ENCODE results near the gene CWC25. TPM values are rescaled to one million over a fixed set of nuclear protein-coding genes. Genes with fewer than 3 reads are reported as not detected.

CWC25 gene
- total and polyA plus RNA-seq, 2 of the 13 experiments (the other 11 are each of a cell fraction or from before 2014, with no cell fraction given), result 15.6 to 22.7 TPM

DNA sequence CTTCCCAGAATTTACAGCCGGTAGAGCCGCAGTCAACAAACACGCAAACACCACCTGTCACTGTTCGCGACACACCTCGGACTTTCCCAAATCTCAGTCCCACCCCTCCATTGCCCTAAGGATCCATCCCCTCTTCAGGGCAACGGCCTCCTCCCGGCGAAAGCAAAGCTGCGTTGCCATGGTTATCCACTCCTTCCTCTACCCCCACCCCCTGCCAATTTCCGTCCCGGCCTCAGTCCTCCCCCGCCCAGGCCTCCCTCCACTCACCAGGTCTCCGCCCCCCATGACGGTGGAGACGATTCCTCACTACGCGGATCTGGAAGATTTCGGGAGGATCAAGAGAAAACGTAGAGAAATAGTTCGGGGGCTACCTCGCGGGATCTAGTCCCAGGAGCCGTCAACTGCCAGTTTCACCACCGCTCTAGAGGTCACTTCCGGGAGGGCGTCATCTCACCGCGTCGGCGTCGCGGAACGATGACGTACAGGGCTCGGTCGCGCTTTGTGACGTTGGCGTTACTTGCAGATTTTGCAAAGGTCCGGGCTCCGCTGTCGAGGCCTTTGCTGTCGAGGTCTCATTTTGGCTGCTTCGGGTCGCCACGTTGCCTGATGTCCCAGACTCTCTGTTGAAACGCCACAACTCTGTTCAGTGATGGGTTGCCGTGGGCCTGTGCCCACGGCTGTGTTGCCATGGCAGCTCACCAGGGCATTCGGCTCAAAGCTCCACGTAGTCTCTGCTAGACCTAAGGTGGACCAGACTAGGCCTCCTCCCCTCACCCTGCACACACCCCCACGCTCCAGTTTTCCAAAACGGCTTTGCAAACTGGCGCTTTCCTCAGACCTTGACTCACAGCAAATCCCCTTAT is at the start of gene CWC25 (continued):
- TF ChIP-seq HOXA7 (CRISPR knock-in tag; IDR thresholded peaks at IDR 0.05) (no peak), ATF7-NPFF (CRISPR knock-in tag; IDR thresholded peaks at IDR 0.05; ENCODE audit: low read depth) (peak; percentile 76; the same call in 1 of the 2 replicates), FOXA3 (CRISPR knock-in tag; IDR thresholded peaks at IDR 0.05) (peak; percentile 84), ZSCAN30 (CRISPR knock-in tag; IDR thresholded peaks at IDR 0.05) (0 out of 2 replicates have a peak, but pooled peaks have one; percentile 78), E2F1 (CRISPR knock-in tag; IDR thresholded peaks at IDR 0.05) (no peak), ZNF138 (CRISPR knock-in tag; IDR thresholded peaks at IDR 0.05; ENCODE audit: low read depth) (peak; percentile 90), ZNF563 (CRISPR knock-in tag; IDR thresholded peaks at IDR 0.05) (peak; percentile 63), SMC3 (IDR thresholded peaks at IDR 0.05; ENCODE audit: low read length) (no peak), ZNF678 (CRISPR knock-in tag; IDR thresholded peaks at IDR 0.05) (peak; percentile 57; the same call in 1 of the 2 replicates), ZIK1 (CRISPR knock-in tag; IDR thresholded peaks at IDR 0.05; ENCODE audit: borderline replicate concordance, low read depth) (peak; percentile 78), ZNF629 (CRISPR knock-in tag; conservative IDR thresholded peaks at IDR 0.05) (0 out of 2 replicates have a peak, but pooled peaks have one; percentile 9), CENPX (CRISPR knock-in tag; IDR thresholded peaks at IDR 0.05) (no peak), YY1 (IDR thresholded peaks at IDR 0.05; ENCODE audit: insufficient read depth, insufficient replicate concordance, low read depth, low read length) (peak; percentile 83), HMG20B (CRISPR knock-in tag; conservative IDR thresholded peaks at IDR 0.05) (no peak; the same call in 1 of the 2 replicates)
- TF ChIP-seq, protein P1, sequence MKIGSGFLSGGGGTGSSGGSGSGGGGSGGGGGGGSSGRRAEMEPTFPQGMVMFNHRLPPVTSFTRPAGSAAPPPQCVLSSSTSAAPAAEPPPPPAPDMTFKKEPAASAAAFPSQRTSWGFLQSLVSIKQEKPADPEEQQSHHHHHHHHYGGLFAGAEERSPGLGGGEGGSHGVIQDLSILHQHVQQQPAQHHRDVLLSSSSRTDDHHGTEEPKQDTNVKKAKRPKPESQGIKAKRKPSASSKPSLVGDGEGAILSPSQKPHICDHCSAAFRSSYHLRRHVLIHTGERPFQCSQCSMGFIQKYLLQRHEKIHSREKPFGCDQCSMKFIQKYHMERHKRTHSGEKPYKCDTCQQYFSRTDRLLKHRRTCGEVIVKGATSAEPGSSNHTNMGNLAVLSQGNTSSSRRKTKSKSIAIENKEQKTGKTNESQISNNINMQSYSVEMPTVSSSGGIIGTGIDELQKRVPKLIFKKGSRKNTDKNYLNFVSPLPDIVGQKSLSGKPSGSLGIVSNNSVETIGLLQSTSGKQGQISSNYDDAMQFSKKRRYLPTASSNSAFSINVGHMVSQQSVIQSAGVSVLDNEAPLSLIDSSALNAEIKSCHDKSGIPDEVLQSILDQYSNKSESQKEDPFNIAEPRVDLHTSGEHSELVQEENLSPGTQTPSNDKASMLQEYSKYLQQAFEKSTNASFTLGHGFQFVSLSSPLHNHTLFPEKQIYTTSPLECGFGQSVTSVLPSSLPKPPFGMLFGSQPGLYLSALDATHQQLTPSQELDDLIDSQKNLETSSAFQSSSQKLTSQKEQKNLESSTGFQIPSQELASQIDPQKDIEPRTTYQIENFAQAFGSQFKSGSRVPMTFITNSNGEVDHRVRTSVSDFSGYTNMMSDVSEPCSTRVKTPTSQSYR (CRISPR knock-in tag; IDR thresholded peaks at IDR 0.05; ENCODE audit: borderline replicate concordance), result peak; percentile 75
- TF ChIP-seq, protein P2, sequence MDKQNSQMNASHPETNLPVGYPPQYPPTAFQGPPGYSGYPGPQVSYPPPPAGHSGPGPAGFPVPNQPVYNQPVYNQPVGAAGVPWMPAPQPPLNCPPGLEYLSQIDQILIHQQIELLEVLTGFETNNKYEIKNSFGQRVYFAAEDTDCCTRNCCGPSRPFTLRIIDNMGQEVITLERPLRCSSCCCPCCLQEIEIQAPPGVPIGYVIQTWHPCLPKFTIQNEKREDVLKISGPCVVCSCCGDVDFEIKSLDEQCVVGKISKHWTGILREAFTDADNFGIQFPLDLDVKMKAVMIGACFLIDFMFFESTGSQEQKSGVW (CRISPR knock-in tag; IDR thresholded peaks at IDR 0.05; ENCODE audit: borderline replicate concordance), result no peak; the same call in 1 of the 2 replicates
- TF ChIP-seq, protein P3, sequence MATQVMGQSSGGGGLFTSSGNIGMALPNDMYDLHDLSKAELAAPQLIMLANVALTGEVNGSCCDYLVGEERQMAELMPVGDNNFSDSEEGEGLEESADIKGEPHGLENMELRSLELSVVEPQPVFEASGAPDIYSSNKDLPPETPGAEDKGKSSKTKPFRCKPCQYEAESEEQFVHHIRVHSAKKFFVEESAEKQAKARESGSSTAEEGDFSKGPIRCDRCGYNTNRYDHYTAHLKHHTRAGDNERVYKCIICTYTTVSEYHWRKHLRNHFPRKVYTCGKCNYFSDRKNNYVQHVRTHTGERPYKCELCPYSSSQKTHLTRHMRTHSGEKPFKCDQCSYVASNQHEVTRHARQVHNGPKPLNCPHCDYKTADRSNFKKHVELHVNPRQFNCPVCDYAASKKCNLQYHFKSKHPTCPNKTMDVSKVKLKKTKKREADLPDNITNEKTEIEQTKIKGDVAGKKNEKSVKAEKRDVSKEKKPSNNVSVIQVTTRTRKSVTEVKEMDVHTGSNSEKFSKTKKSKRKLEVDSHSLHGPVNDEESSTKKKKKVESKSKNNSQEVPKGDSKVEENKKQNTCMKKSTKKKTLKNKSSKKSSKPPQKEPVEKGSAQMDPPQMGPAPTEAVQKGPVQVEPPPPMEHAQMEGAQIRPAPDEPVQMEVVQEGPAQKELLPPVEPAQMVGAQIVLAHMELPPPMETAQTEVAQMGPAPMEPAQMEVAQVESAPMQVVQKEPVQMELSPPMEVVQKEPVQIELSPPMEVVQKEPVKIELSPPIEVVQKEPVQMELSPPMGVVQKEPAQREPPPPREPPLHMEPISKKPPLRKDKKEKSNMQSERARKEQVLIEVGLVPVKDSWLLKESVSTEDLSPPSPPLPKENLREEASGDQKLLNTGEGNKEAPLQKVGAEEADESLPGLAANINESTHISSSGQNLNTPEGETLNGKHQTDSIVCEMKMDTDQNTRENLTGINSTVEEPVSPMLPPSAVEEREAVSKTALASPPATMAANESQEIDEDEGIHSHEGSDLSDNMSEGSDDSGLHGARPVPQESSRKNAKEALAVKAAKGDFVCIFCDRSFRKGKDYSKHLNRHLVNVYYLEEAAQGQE (IDR thresholded peaks at IDR 0.05; ENCODE audit: borderline replicate concordance in 1 of 2, low read depth in 1 of 2, low read length in 2 of 2), result 0 out of 4 replicates have a peak, but pooled peaks of 1 of the 2 experiments have one; percentile 65
- TF ChIP-seq, protein P4, sequence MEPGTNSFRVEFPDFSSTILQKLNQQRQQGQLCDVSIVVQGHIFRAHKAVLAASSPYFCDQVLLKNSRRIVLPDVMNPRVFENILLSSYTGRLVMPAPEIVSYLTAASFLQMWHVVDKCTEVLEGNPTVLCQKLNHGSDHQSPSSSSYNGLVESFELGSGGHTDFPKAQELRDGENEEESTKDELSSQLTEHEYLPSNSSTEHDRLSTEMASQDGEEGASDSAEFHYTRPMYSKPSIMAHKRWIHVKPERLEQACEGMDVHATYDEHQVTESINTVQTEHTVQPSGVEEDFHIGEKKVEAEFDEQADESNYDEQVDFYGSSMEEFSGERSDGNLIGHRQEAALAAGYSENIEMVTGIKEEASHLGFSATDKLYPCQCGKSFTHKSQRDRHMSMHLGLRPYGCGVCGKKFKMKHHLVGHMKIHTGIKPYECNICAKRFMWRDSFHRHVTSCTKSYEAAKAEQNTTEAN (CRISPR knock-in tag; conservative IDR thresholded peaks at IDR 0.05), result no peak

Data from HepG2 (cell line).